GM21576 (cell line): ENCODE data around the gene PTH1R.

Source experiments
- ATAC-seq: cut with Tn5 transposase; IDR thresholded peaks from one replicate; pipeline ENCODE4 v1.9.1; 2021; ENCODE audit warnings: mild to moderate bottlenecking, moderate library complexity; ENCODE audit not compliant: unreplicated experiment

The PTH1R gene

DNA sequence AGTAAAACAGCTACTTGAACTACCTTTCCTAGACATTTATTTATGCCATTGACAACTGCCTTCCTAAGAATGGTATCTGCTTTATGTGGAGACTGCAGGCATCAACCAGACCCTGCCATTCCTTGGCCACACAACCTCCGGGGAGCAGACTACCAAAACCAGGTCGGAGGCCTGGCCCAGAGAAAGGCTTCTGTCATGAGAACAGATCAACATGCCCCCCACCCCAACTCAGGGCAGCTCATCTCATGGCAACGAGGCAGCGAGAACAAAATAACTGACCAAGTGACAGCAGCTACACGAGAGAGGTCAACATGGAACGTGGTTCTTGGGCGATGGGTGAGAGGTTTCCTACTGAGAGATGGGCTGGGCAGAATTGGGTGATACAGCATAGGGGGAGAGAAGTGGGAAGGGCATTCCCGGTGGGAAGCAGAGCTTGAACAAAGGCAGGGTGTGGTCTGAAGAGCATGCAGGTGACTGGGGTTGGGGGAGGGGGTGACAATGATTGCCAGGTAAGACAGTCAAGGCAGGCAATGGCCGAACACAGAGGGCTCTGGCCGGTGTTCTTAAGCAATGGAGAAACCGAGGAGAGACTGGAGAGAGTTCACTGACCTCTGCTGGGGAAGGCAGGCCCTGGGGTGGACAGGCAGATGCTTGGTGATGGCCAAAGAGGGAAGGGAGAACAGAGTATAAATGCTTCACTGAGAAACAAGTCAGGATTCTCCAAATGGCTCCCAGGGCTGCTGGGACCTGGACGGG lies 65.1 kb downstream of the PTH1R start:
- ATAC-seq: no peak

DNA sequence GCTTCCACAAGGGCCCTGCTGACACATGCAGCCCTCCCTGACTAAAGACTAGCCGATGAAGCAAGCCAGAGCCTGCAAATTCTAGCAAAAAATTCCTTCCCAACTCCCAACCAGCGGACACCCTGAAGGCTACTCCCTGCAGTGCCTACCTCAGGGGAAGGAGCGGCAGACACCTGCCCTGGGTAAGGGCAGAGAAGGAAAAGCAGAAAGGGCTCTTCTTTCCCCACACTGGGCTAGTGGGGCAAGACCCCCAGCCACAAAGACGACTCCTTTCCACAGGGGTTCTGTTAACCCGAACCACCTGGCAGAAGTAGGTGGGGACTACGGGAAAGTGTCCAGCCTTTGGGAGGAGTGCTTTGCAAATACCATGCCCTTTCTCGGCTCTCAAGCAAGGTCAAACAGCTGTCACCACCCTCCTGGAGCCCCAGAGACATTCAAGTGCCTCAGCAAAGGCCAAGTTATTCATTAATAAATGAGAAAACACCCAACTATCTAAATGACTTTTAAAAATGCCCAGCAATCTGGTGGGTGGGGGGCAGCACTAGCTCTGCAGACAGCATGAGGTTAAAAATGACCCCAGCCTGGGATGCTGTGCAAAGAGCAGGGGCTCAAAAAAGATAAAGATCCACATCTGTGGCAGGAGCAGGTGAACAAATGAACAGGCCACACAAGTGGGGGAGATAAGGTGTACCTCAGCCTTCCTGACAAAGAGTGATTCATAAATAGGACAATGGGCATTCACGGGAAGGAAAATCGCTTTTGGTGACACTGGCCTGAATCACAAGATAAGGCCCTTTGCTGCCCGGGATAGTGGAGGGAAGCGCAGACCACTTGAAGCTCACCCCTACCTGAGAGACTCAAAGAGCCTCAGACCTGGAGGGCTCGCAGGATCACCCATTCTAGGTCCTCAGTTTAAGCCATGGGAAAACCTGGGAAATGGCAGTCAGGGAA lies 66.0 kb downstream of the PTH1R start:
- no peak for ATAC-seq

DNA sequence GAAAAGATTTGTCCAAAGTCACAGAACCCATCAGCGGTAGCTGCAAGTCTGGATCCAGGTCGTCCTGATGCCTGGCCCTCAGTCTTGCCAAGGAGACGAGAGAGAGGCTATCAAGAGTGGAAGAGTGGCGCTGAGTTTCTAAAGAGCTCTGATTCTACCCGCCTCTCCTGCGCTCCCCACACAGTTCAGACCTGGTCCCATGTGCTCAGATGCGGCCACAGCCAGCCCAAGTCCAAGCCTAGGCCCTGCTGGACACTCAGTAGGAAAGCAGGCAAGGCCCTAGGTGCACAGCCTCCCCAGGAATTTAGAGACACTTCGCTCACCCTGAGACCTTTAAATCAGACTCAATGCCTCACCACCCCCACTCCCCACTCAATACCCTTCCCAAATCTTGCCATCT lies 66.7 kb downstream of the PTH1R start:
- no peak for ATAC-seq

DNA sequence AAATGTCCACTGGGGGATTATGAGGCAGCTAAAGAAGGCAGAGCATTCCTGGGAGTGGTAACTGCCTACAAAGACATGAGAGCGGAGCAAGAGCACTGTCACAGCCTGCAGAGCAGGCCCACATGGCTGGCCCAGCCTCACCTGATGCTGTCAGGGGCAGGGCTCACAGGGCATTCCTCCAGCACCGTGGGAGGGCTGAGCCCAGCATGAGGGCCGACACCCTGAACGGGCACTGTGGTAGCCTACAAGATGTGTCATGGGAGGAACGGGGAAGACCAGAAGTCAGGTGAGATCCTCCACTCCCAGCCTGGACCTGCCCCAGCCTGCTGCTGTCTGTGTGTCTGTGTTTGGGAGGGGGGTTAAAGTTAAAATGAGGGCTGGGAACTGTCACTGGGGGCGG lies 68.9 kb downstream of the PTH1R start:
- no peak for ATAC-seq

DNA sequence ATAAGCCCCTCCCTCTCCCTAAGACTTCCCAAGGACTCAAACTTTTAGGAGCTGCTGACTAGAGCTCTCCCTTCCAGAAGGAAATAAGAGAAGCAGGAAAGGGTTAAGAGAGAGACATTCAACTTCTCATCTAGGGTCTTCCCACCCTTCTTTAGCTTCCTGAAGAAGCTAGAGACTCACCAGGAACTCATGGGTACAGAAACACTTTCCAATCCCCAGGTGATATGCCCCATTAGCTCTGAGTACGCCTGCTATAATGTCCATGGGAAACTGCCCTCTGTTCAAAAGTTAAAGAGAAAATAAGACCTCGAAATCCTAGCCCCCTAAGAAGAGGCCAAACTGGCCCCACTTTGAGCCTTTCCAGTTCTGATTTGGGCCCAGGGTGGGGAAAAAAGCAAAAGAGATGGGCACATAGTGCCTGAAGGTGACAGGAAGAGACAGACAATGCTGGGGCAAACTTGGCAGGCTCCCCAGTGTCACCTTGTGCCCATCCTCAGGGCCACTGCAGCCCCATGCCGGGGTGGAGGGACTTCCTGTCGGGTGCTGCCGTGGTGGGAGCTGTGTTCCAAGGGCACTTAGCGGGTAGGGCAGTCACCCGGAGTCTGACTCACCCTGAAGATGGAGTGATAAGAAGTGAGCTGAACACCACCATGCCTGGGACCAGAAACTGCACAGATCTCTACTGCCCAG lies 69.5 kb downstream of the PTH1R start:
- ATAC-seq: no peak

DNA sequence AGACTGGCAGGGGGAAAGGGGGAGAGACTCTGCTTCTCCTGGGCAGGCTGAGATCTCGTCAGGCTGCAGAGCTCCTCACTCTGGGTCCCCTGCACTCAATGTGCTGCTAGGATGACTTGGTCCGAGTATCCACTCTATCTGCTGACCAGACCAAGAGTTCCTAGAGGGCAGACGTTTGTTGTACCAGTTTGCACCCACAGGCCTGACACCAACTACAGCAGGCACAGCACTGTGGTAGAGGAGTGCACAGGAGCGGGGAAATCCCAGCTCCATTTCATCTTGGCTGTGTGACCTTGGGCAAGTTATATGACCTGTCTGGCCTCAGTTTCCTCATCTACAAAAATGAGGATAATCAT lies 70.0 kb downstream of the PTH1R start:
- no peak for ATAC-seq

DNA sequence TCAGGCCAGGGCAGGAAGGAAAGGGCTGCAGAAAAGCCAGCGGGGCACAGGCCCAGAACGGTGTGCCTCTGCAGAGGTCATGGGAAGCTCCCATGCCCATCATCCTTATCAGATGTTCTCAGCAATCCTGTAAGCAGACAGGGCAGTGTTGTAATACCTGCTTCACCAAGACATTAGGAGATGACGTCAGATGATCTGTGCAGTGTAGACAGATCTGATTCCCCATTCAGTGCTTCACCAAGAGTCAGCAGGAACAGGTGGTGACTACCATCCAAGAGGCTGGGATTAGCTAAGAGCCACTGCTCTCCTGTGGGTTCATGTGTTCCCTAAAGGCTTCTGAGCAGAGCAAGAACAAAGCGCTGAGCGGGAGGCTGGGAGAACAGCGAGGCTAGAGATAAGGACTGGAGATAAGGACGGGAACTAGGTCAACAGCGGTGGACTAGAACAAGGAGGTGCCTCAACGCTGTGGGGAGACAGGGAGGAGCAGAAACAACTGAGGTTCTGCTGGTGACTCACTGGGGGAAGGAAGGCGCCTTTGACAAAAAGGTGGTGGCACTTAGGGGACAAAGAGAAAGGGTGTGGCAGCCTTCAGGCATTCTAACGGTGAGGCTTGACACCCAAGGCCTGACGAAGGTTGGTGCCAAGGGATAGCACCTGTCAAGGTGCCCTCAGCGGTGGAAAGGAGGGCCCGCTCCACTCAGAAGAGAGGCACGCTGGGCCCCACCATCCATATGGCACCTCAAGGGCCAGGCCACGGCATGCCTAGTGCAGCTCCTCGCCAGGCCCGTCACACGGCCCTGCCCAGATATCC lies 70.7 kb downstream of the PTH1R start:
- no peak for ATAC-seq

DNA sequence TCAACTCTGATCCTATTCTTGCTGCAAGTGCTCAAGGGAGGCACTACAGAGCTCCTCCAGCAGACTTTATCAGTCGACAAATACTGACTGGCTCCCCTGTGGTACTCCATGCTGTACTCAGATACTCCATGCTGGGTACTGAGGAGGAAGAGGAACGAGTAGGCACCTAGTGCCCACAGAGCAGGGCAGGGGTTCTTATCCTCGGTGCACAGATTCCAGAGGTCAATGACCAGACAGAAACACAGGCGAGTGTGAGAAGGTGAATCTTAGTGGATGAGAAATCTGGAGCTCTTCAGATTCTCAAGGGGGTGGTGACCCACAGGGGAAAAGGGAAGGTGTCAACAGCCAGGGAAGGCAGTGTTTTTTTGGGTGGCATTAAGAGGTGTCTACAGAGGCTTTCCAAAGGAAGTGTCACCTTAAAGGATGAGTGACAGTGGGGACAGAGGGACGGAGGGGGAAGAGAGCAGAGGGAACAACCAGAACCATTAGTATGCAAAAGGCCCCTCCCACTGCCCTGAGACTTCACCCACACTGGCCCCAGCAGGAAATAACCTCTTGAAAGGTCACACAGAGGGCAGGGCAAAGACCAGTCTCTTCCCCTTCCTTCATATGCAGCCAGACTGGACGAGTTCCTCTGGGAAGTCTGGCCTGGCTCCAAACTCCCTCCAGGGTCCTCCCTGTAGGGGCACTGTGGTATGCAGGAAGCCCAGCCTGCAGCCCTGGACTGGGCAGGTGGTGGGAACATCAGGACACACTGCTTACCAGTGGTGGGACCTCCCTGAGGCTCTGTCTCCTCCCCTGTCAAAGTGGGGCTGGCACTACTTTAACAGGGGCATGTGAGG lies 71.5 kb downstream of the PTH1R start:
- ATAC-seq: peak; percentile 73

DNA sequence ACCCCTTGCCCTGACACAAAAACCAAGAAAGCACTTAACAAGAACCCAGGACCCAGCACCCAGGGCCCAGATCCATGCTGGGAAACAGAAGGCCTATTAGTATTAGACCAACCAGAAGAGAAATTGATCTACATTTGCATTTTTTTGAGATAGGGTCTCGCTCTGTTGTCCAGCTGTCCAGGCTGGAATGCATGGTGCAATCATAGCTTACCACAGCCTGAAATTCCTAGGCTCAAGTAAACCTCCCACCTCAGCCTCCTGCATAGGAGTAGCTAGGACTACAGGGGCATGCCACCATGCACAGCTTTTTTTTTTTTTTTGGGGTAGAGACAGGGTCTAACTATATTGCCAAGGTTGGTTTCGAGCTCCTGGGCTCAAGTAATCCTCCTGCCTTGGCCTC lies 72.7 kb downstream of the PTH1R start:
- no peak for ATAC-seq

DNA sequence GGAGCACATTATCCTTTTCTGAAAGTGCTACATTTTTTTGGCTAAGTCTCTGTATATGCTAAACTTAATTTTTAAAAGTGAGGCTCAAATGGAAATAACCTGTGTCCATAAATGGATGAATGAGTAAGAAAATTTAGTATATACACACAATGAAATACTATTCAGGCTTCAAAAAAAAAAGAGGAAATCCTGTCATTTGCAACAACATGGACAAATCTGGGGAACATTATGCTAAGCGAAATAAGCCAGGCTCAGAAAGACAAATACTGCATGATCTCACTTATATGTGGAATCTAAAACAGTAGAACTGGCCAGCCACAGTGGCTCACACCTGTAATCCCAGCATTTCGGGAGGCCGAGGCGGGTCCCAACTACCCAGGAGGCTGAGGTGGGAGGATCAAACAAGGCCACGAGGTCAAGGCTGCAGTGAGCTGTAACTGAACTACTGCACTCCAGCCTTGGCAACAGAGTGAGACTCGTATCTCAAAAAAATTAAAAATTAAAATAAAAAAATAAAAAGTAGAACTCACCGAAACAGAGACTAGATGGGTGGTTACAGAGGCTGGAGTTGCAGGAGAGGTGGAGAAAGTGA lies 73.2 kb downstream of the PTH1R start:
- ATAC-seq: no peak

DNA sequence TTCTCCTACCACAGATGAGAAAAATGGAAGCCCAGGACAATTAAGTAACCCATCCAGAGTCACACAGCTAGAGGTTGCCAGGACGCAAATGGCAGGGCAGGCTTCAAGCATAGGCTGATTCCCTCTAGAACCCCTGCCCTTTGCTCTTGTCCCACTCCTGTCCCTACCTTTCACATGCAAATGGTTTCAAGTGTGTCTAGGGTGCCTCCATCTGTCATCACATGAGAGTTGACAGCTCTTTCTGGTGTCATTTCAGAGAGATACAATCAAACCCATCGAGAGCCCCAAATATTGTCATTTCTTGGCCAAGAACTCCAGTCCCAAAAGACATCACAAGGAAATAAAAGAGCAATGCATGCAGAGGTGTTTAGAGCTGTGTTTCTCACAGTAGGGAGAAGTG lies 75.3 kb downstream of the PTH1R start:
- ATAC-seq: no peak
